PFSK-1 (cell line): ENCODE data around the gene ADAMTS17.

Experiments used
- POLR2AphosphoS5 ChIP-seq: IDR thresholded peaks from 2 replicates; pipeline ENCODE4 v1.6.1; 2012; ENCODE audit warnings: low read depth, mild to moderate bottlenecking, control low read depth, low read length, moderate library complexity
- SIN3A ChIP-seq: IDR thresholded peaks from 2 replicates; pipeline ENCODE4 v1.6.1; 2012; ENCODE audit warnings: mild to moderate bottlenecking, low read length, moderate library complexity, borderline replicate concordance; ENCODE audit not compliant: insufficient read depth
- TAF1 ChIP-seq: IDR thresholded peaks from 2 replicates; pipeline ENCODE4 v1.6.1; 2012; ENCODE audit warnings: low read length, control low read depth, borderline replicate concordance; ENCODE audit not compliant: insufficient read depth
- TF ChIP-seq, protein P1 (sequence below), 2 experiments: IDR thresholded peaks; 2 replicates each; pipeline versions ENCODE4 v1.6.1 to v1.8.0; 2011 to 2012; ENCODE audit warnings: low read depth in 2 of 2, low read length in 2 of 2, control low read depth in 1 of 2, inconsistent platforms in 1 of 2, mild to moderate bottlenecking in 1 of 2, moderate library complexity in 1 of 2; ENCODE audit not compliant: insufficient read depth in 1 of 2

DNA sequence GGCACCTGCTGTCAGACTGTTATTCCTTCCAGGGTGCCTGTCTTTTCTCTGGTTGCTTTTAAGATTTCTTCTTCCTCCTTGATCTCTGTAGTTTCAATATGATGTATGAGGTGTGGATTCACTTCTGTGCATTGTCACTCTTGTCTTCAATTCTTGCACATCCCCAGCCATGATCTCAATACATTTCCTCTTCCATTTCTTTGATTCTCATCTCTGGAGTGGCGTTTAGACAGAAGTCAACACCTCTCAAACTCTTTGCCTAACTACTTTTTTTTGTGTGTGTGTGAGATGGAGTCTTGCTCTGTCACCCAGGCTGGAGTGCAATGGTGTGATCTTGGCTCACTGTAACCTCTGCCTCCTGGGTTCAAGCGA is 384.1 kb downstream of the ADAMTS17 start:
- TF ChIP-seq, protein P1, sequence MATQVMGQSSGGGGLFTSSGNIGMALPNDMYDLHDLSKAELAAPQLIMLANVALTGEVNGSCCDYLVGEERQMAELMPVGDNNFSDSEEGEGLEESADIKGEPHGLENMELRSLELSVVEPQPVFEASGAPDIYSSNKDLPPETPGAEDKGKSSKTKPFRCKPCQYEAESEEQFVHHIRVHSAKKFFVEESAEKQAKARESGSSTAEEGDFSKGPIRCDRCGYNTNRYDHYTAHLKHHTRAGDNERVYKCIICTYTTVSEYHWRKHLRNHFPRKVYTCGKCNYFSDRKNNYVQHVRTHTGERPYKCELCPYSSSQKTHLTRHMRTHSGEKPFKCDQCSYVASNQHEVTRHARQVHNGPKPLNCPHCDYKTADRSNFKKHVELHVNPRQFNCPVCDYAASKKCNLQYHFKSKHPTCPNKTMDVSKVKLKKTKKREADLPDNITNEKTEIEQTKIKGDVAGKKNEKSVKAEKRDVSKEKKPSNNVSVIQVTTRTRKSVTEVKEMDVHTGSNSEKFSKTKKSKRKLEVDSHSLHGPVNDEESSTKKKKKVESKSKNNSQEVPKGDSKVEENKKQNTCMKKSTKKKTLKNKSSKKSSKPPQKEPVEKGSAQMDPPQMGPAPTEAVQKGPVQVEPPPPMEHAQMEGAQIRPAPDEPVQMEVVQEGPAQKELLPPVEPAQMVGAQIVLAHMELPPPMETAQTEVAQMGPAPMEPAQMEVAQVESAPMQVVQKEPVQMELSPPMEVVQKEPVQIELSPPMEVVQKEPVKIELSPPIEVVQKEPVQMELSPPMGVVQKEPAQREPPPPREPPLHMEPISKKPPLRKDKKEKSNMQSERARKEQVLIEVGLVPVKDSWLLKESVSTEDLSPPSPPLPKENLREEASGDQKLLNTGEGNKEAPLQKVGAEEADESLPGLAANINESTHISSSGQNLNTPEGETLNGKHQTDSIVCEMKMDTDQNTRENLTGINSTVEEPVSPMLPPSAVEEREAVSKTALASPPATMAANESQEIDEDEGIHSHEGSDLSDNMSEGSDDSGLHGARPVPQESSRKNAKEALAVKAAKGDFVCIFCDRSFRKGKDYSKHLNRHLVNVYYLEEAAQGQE (IDR thresholded peaks at IDR 0.05; ENCODE audit: insufficient read depth in 1 of 2, low read depth in 2 of 2, low read length in 2 of 2), result no peak
- TF ChIP-seq TAF1, result no peak
- no peak for TF ChIP-seq SIN3A
- no peak for TF ChIP-seq POLR2AphosphoS5
